ENCODE results near the gene ADRA2C.

The ADRA2C gene

GRCh38 chr4:3776166-3777032 is 10.2 kb downstream of the ADRA2C start:
- no peak for DNase-seq (ENCODE audit: low read depth in 2 of 2)

GRCh38 chr4:3777033-3777390 is 10.8 kb downstream of the ADRA2C start:
- DNase-seq (ENCODE audit: low read depth in 2 of 2): no peak

GRCh38 chr4:3777669-3778068 is 11.5 kb downstream of the ADRA2C start:
- DNase-seq (ENCODE audit: low read depth in 2 of 2): no peak

- DNase-seq (ENCODE audit: low read depth in 2 of 2): no peak
Measured at GRCh38 chr4:3779509-3779908, 13.3 kb downstream of the ADRA2C start.

- DNase-seq (ENCODE audit: low read depth in 2 of 2): no peak
Measured at GRCh38 chr4:3780347-3781171, 14.4 kb downstream of the ADRA2C start.

- DNase-seq (ENCODE audit: low read depth in 2 of 2): no peak
Measured at GRCh38 chr4:3781193-3781886, 15.2 kb downstream of the ADRA2C start.

- no peak for DNase-seq (ENCODE audit: low read depth in 2 of 2)
Measured at GRCh38 chr4:3781997-3782930, 16.1 kb downstream of the ADRA2C start.

- no peak for DNase-seq (ENCODE audit: low read depth in 2 of 2)
Measured at GRCh38 chr4:3783693-3784306, 17.6 kb downstream of the ADRA2C start.

- DNase-seq (ENCODE audit: low read depth in 2 of 2): no peak
Measured at GRCh38 chr4:3784454-3785291, 18.5 kb downstream of the ADRA2C start.

GRCh38 chr4:3785292-3785565 is 19.0 kb downstream of the ADRA2C start:
- DNase-seq (ENCODE audit: low read depth in 2 of 2): no peak

GRCh38 chr4:3786196-3786869 is 20.1 kb downstream of the ADRA2C start:
- DNase-seq (ENCODE audit: low read depth in 2 of 2): no peak

- no peak for DNase-seq (ENCODE audit: low read depth in 2 of 2)
Measured at GRCh38 chr4:3787489-3788365, 21.5 kb downstream of the ADRA2C start.

GRCh38 chr4:3788366-3788660 is 22.1 kb downstream of the ADRA2C start:
- no peak for DNase-seq (ENCODE audit: low read depth in 2 of 2)

- DNase-seq (ENCODE audit: low read depth in 2 of 2): no peak
Measured at GRCh38 chr4:3789587-3789986, 23.4 kb downstream of the ADRA2C start.

GRCh38 chr4:3790006-3790561 is 23.9 kb downstream of the ADRA2C start:
- no peak for DNase-seq (ENCODE audit: low read depth in 2 of 2)

- DNase-seq (ENCODE audit: low read depth in 2 of 2): no peak
Measured at GRCh38 chr4:3791256-3791655, 25.1 kb downstream of the ADRA2C start.

GRCh38 chr4:3791910-3792542 is 25.8 kb downstream of the ADRA2C start:
- DNase-seq (ENCODE audit: low read depth in 2 of 2): no peak

GRCh38 chr4:3792813-3793212 is 26.6 kb downstream of the ADRA2C start:
- no peak for DNase-seq (ENCODE audit: low read depth in 2 of 2)
